Activated naive CD4-positive, alpha-beta T cell treated with anti-CD3 and anti-CD28 coated beads, Interleukin-2, amount 10 ng/mL, durations not matched to agents 7 days and 5 days (primary cell): ENCODE data around the gene MCCD1.
"Not testable (repeated sequence)": the region's sequence is repeated elsewhere in the genome, so short reads cannot be mapped to it uniquely, and the experiment has no call there.

Experiments used
- CTCF ChIA-PET: fragments of 350-600 bp; sonication (Branson Sonifier 250); formaldehyde crosslinking; loops from one replicate; lab custom pipeline; 2021; ENCODE audit warnings: antibody characterized with exemption; lab: Charles Lee
- DNase-seq: peaks from one replicate; pipeline ENCODE4 v3.0.0-alpha.2; 2020
- H3K27ac Mint-ChIP-seq: one replicate; pipeline ENCODE4 v1.8.0; 2021; ENCODE audit warnings: mild to moderate bottlenecking, moderate library complexity, mixed read lengths
- H3K27me3 Mint-ChIP-seq: one replicate; pipeline ENCODE4 v1.8.0; 2021; ENCODE audit warnings: mild to moderate bottlenecking, mixed read lengths
- H3K36me3 Mint-ChIP-seq: one replicate; pipeline ENCODE4 v1.8.0; 2021; ENCODE audit warnings: mixed read lengths
- H3K4me1 Mint-ChIP-seq: one replicate; pipeline ENCODE4 v1.8.0; 2021; ENCODE audit warnings: mixed read lengths
- H3K4me3 Mint-ChIP-seq: one replicate; pipeline ENCODE4 v1.8.0; 2021; ENCODE audit warnings: mild to moderate bottlenecking, moderate library complexity, mixed read lengths
- H3K9me3 Mint-ChIP-seq: one replicate; pipeline ENCODE4 v1.8.0; 2021; ENCODE audit warnings: mixed read lengths

MCCD1 gene

GRCh38 chr6:31541658-31542521, 13.1 kb downstream of the MCCD1 start, which contains the start of gene DDX39B:
DDX39B (minus strand) TSS chr6:31542003; CDS start chr6:31540532, 1,471 bp downstream.
- Mint-ChIP-seq H3K27me3 (no peaks in the 10 kb centered on the region), H3K27ac (peak within 1 kb of the TSS; percentile 98), H3K4me1 (peaks cover 68% of the 10 kb centered on the region), H3K36me3 (peaks cover 39% of the 10 kb centered on the region), H3K9me3 (no peaks in the 10 kb centered on the region), H3K4me3 (peak within 1 kb of the TSS; percentile 99)
- peak; percentile 95 for DNase-seq
- CTCF ChIA-PET, result interaction anchor here (1.1 to 5.9 kb wide), 8 partner anchors 9 to 321 kb away, joined by 3 to 31 read pairs (median 4); partner anchors contain the start of gene NCR3

GRCh38 chr6:31543639-31544038, 14.9 kb downstream of the MCCD1 start:
- no peak for DNase-seq
- no peaks in the 10 kb centered on the region for H3K9me3 Mint-ChIP-seq
- peaks cover 28% of the 10 kb centered on the region for H3K36me3 Mint-ChIP-seq
- peak overlapping the region; percentile 99 for H3K4me3 Mint-ChIP-seq
- no peaks in the 10 kb centered on the region for H3K27me3 Mint-ChIP-seq
- no peak overlapping the region for H3K27ac Mint-ChIP-seq
- H3K4me1 Mint-ChIP-seq, result peaks cover 74% of the 10 kb centered on the region
- CTCF ChIA-PET, result interaction anchor here (5.9 kb wide), 1 partner anchor 54 kb away, joined by 31 read pairs; no protein-coding TSS in a partner anchor

- no peaks in the 10 kb centered on the region for H3K27me3 Mint-ChIP-seq
- DNase-seq, result no peak
- H3K27ac Mint-ChIP-seq, result no peak overlapping the region
- CTCF ChIA-PET, result interaction anchor here (17.7 kb wide), 1 partner anchor 44 kb away, joined by 1087 read pairs; the partner anchor contains the start of genes LST1, LTB, NCR3 and TNF
- H3K4me3 Mint-ChIP-seq, result no peak overlapping the region
- no peaks in the 10 kb centered on the region for H3K9me3 Mint-ChIP-seq
- H3K36me3 Mint-ChIP-seq, result peaks cover 20% of the 10 kb centered on the region
- H3K4me1 Mint-ChIP-seq, result peaks cover 73% of the 10 kb centered on the region
Observed at GRCh38 chr6:31544676-31545075, 15.9 kb downstream of the MCCD1 start.

GRCh38 chr6:31545291-31545690, 16.5 kb downstream of the MCCD1 start:
- Mint-ChIP-seq H3K27ac (no peak overlapping the region), H3K4me3 (no peak overlapping the region), H3K4me1 (peaks cover 67% of the 10 kb centered on the region), H3K27me3 (no peaks in the 10 kb centered on the region), H3K9me3 (no peaks in the 10 kb centered on the region), H3K36me3 (peaks cover 19% of the 10 kb centered on the region)
- CTCF ChIA-PET, result interaction anchor here (1.3 to 17.7 kb wide), 2 partner anchors 44 to 193 kb away, joined by 4 to 1087 read pairs; partner anchors contain the start of genes LST1, LTB, NCR3 and TNF
- DNase-seq, result no peak

- H3K4me3 Mint-ChIP-seq, result peak within 1 kb of the TSS; percentile 80
- CTCF ChIA-PET, result interaction anchor here (0.7 to 17.7 kb wide), 11 partner anchors 13 to 192 kb away, joined by 3 to 1087 read pairs (median 4); partner anchors contain the start of genes AIF1, LST1, LTB and NCR3
- peaks cover 68% of the 10 kb centered on the region for H3K4me1 Mint-ChIP-seq
- H3K9me3 Mint-ChIP-seq, result no peaks in the 10 kb centered on the region
- H3K36me3 Mint-ChIP-seq, result peaks cover 15% of the 10 kb centered on the region
- peak; percentile 93 for DNase-seq
- H3K27me3 Mint-ChIP-seq, result no peaks in the 10 kb centered on the region
- peak within 1 kb of the TSS; percentile 90 for H3K27ac Mint-ChIP-seq
Observed at GRCh38 chr6:31546339-31546957, 17.7 kb downstream of the MCCD1 start, which contains the start of gene ATP6V1G2. ATP6V1G2 (minus strand) TSS chr6:31546608; CDS start chr6:31546559, 49 bp downstream.

- peak within 1 kb of the TSS; percentile 80 for H3K4me3 Mint-ChIP-seq
- H3K9me3 Mint-ChIP-seq, result no peaks in the 10 kb centered on the region
- peak within 1 kb of the TSS; percentile 90 for H3K27ac Mint-ChIP-seq
- H3K4me1 Mint-ChIP-seq, result peaks cover 72% of the 10 kb centered on the region
- DNase-seq, result peak; percentile 95
- no peaks in the 10 kb centered on the region for H3K27me3 Mint-ChIP-seq
- H3K36me3 Mint-ChIP-seq, result peaks cover 13% of the 10 kb centered on the region
- CTCF ChIA-PET, result interaction anchor here (0.7 to 17.7 kb wide), 7 partner anchors 12 to 405 kb away, joined by 3 to 1087 read pairs (median 4); partner anchors contain the start of genes LST1, LTB, NCR3 and TNF
Observed at GRCh38 chr6:31546958-31547726, 18.4 kb downstream of the MCCD1 start, which contains the start of gene NFKBIL1. NFKBIL1 (plus strand) TSS chr6:31547608; CDS start chr6:31547695, 87 bp downstream.

GRCh38 chr6:31547727-31548543, 19.2 kb downstream of the MCCD1 start:
- Mint-ChIP-seq H3K4me3 (peak overlapping the region; percentile 80), H3K4me1 (peaks cover 68% of the 10 kb centered on the region), H3K27ac (peak overlapping the region; percentile 90), H3K27me3 (no peaks in the 10 kb centered on the region), H3K36me3 (peaks cover 15% of the 10 kb centered on the region), H3K9me3 (no peaks in the 10 kb centered on the region)
- CTCF ChIA-PET, result interaction anchor here (0.7 to 17.7 kb wide), 5 partner anchors 41 to 404 kb away, joined by 3 to 1087 read pairs (median 3); partner anchors contain the start of genes LST1, LTB, NCR3 and TNF
- DNase-seq, result no peak

GRCh38 chr6:31548544-31548873, 19.7 kb downstream of the MCCD1 start:
- no peaks in the 10 kb centered on the region for H3K9me3 Mint-ChIP-seq
- H3K36me3 Mint-ChIP-seq, result peaks cover 16% of the 10 kb centered on the region
- H3K4me3 Mint-ChIP-seq, result peak overlapping the region; percentile 80
- DNase-seq, result no peak
- H3K27ac Mint-ChIP-seq, result peak overlapping the region; percentile 42
- no peaks in the 10 kb centered on the region for H3K27me3 Mint-ChIP-seq
- CTCF ChIA-PET, result interaction anchor here (0.9 to 17.7 kb wide), 5 partner anchors 40 to 375 kb away, joined by 3 to 1087 read pairs (median 3); partner anchors contain the start of genes LST1, LTB, NCR3 and TNF
- H3K4me1 Mint-ChIP-seq, result peaks cover 63% of the 10 kb centered on the region

GRCh38 chr6:31551371-31551770, 22.6 kb downstream of the MCCD1 start:
- peaks cover 20% of the 10 kb centered on the region for H3K36me3 Mint-ChIP-seq
- DNase-seq, result peak; percentile 84
- CTCF ChIA-PET, result interaction anchor here (1.0 to 17.7 kb wide), 13 partner anchors 9 to 189 kb away, joined by 3 to 1087 read pairs (median 5); partner anchors contain the start of genes AIF1, DDX39B, LST1 and LTB

GRCh38 chr6:31556307-31556706, 27.5 kb downstream of the MCCD1 start:
- H3K9me3 Mint-ChIP-seq, result no peaks in the 10 kb centered on the region
- peaks cover 4% of the 10 kb centered on the region for H3K27me3 Mint-ChIP-seq
- DNase-seq, result no peak
- H3K27ac Mint-ChIP-seq, result no peak overlapping the region
- no peak overlapping the region for H3K4me3 Mint-ChIP-seq
- H3K36me3 Mint-ChIP-seq, result peaks cover 44% of the 10 kb centered on the region
- CTCF ChIA-PET, result interaction anchor here (17.7 kb wide), 1 partner anchor 33 kb away, joined by 1087 read pairs; the partner anchor contains the start of genes LST1, LTB, NCR3 and TNF
- peaks cover 69% of the 10 kb centered on the region for H3K4me1 Mint-ChIP-seq

More at GRCh38 chr6:31551371-31551770, 22.6 kb downstream of the MCCD1 start:
- H3K4me1 Mint-ChIP-seq, result peaks cover 59% of the 10 kb centered on the region
- not testable (repeated sequence) for H3K27me3 Mint-ChIP-seq, H3K9me3 Mint-ChIP-seq
- H3K4me3 Mint-ChIP-seq, result peak overlapping the region; percentile 18
- peak overlapping the region; percentile 29 for H3K27ac Mint-ChIP-seq

GRCh38 chr6:31557443-31558317, 28.9 kb downstream of the MCCD1 start:
- Mint-ChIP-seq H3K4me3 (peak overlapping the region; percentile 41), H3K36me3 (peaks cover 48% of the 10 kb centered on the region), H3K9me3 (no peaks in the 10 kb centered on the region), H3K4me1 (peaks cover 66% of the 10 kb centered on the region), H3K27me3 (peaks cover 11% of the 10 kb centered on the region), H3K27ac (peak overlapping the region; percentile 55)
- no peak for DNase-seq
- CTCF ChIA-PET, result interaction anchor here (17.7 kb wide), 1 partner anchor 31 kb away, joined by 1087 read pairs; the partner anchor contains the start of genes LST1, LTB, NCR3 and TNF
